ENCODE measurements around the gene GCC1. TPM values are rescaled to one million over a fixed set of nuclear protein-coding genes. Genes with fewer than 3 reads are reported as not detected.

GCC1 gene
- total RNA-seq, 2 donors from 2014 or later, result 4.9 to 10.1 TPM

GRCh38 chr7:127588697-127589482, 3.5 kb upstream of the GCC1 start:
- H3K27ac ChIP-seq, result peak overlapping the region; percentile 93
- DNase-seq (ENCODE audit: low spot score), result no peak
- H3K27me3 ChIP-seq, result no peaks in the 10 kb centered on the region
- TF ChIP-seq, protein P1, sequence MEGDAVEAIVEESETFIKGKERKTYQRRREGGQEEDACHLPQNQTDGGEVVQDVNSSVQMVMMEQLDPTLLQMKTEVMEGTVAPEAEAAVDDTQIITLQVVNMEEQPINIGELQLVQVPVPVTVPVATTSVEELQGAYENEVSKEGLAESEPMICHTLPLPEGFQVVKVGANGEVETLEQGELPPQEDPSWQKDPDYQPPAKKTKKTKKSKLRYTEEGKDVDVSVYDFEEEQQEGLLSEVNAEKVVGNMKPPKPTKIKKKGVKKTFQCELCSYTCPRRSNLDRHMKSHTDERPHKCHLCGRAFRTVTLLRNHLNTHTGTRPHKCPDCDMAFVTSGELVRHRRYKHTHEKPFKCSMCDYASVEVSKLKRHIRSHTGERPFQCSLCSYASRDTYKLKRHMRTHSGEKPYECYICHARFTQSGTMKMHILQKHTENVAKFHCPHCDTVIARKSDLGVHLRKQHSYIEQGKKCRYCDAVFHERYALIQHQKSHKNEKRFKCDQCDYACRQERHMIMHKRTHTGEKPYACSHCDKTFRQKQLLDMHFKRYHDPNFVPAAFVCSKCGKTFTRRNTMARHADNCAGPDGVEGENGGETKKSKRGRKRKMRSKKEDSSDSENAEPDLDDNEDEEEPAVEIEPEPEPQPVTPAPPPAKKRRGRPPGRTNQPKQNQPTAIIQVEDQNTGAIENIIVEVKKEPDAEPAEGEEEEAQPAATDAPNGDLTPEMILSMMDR (IDR thresholded peaks at IDR 0.05), result peak in 1 of 2 donors; percentile 53
- peaks cover 0 to 34% of the 10 kb centered on the region in 2 donors for H3K4me1 ChIP-seq
- no peaks in the 10 kb centered on the region for H3K9me3 ChIP-seq
- peak overlapping the region; percentile 83 to 88 for H3K4me3 ChIP-seq
- H3K36me3 ChIP-seq, result peaks cover 18% of the 10 kb centered on the region

DNA sequence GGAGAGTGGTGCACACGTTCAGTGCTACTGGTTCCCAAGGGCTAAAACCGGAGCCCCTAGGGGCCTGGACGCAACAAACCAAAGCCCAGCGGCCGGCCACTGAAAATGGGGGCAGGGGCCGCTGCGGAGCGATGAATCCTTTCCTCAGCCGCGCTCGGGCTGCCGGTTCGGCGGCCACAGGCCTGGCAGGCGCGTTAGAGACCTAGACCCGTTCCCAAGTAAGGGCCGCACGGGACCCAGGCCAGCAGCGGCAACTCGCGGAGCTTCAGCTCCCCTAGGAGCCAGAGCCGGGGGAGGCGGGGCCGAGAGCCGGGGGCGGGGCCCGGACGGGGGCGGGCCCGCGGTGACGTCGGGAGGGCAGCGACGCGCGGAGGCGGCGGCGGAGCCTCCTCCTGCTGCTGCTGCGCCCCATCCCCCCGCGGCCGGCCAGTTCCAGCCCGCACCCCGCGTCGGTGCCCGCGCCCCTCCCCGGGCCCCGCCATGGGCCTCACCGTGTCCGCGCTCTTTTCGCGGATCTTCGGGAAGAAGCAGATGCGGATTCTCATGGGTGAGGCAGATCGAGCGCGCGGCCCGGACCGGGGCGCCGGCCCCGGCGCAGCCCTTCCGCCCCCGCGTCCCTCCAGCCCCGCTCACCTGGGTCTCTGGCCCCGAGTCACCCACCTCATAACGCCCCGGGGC, 2.8 kb upstream of the GCC1 start, which contains the start of gene ARF5:
Gene ARF5 (plus strand): TSS at position 393 of the 678 bp plus-strand sequence. CDS start 88 bp downstream, at position 481.
- TF ChIP-seq, protein P1 (IDR thresholded peaks at IDR 0.05), result no peak
- Histone ChIP-seq H3K36me3 (peaks cover 18% of the 10 kb centered on the region), H3K27me3 (no peaks in the 10 kb centered on the region), H3K27ac (peak within 1 kb of the TSS; percentile 93), H3K4me1 (peaks cover 0 to 41% of the 10 kb centered on the region in 2 donors), H3K4me3 (peak within 1 kb of the TSS; percentile 83 to 88), H3K9me3 (no peaks in the 10 kb centered on the region)
- DNase-seq (ENCODE audit: low spot score), result peak; percentile 86

DNA sequence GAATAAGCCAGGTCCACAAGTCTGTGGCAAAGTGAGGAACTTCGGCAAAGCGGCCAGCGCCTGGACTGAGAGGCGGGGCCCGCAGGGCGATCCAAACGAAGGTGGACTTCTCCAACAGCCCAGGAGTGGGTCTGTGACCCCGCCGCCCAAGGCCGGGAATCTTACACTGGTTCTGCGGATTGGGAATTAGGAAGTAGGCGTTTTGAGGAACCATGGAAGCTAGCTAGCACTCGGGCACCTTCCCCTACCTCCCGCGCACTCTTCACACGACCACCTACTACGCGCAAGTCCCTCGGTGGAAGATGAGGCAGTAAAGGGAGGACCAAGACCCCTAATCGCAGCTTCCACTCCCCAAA, 2.2 kb upstream of the GCC1 start:
- peak overlapping the region; percentile 83 to 88 for H3K4me3 ChIP-seq
- no peaks in the 10 kb centered on the region for H3K27me3 ChIP-seq
- peaks cover 0 to 46% of the 10 kb centered on the region in 2 donors for H3K4me1 ChIP-seq
- H3K36me3 ChIP-seq, result peaks cover 21% of the 10 kb centered on the region
- H3K9me3 ChIP-seq, result no peaks in the 10 kb centered on the region
- H3K27ac ChIP-seq, result peak overlapping the region; percentile 93
- DNase-seq (ENCODE audit: low spot score), result no peak
- TF ChIP-seq, protein P1 (IDR thresholded peaks at IDR 0.05), result no peak

- H3K27me3 ChIP-seq, result no peaks in the 10 kb centered on the region
- H3K36me3 ChIP-seq, result peaks cover 25% of the 10 kb centered on the region
- no peak for DNase-seq (ENCODE audit: low spot score)
- TF ChIP-seq, protein P1 (IDR thresholded peaks at IDR 0.05), result no peak
- peaks cover 0 to 59% of the 10 kb centered on the region in 2 donors for H3K4me1 ChIP-seq
- peak overlapping the region in 1 of 2 donors; percentile 87 for H3K27ac ChIP-seq
- no peaks in the 10 kb centered on the region for H3K9me3 ChIP-seq
- H3K4me3 ChIP-seq, result no peak overlapping the region
Observed at GRCh38 chr7:127586346-127586745, 950 bp upstream of the GCC1 start.

- Histone ChIP-seq H3K4me3 (peak overlapping the region; percentile 72 to 85), H3K27me3 (no peaks in the 10 kb centered on the region), H3K9me3 (no peaks in the 10 kb centered on the region), H3K36me3 (peaks cover 27% of the 10 kb centered on the region), H3K4me1 (peaks cover 0 to 61% of the 10 kb centered on the region in 2 donors), H3K27ac (peak overlapping the region; percentile 83 to 87)
- DNase-seq (ENCODE audit: low spot score), result no peak
- TF ChIP-seq, protein P1 (IDR thresholded peaks at IDR 0.05), result no peak
Observed at GRCh38 chr7:127584648-127585043, 750 bp downstream of the GCC1 start.

All from right atrium auricular region (tissue), 2 donors.